ENCODE results near the gene AHDC1. TPM values are rescaled to one million over a fixed set of nuclear protein-coding genes. Genes with fewer than 3 reads are reported as not detected.
A peak's percentile ranks its signal among the peaks of the same experiment; 100 is the strongest.
"Not testable (repeated sequence)": the region's sequence is repeated elsewhere in the genome, so short reads cannot be mapped to it uniquely, and the experiment has no call there.

Gene AHDC1
- total RNA-seq, 2 donors from 2014 or later = 37.6 to 39.1 TPM

DNA sequence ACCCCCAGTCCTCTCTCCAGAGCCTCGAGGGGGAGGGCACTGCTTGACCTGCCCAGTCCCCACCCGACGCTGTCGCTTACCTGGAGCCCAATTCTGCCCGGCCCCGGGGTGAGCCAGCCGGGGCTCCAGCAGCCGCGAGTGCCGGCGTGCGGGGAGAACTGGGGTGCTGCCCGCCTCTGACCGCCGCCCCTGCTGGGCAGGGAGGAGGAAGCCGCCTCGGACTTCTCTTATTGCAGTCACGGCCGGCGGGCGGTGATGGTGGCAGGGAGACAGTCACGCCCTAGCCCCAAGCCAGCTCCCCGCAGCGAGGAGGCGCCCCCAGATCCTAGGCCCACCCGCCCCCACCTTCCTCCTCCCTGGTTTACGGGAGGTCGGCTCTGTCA lies 31.0 kb upstream of the AHDC1 start, which contains the start of gene FGR:
TSS of gene FGR (minus strand) at position 201 of the 383 bp plus-strand sequence. CDS start 11,269 bp downstream, outside the sequence.
- peak; percentile 18 to 35 for ATAC-seq
- DNase-seq = peak; percentile 56
- intact Hi-C loops (cut with DNase I) = no loop called here

DNA sequence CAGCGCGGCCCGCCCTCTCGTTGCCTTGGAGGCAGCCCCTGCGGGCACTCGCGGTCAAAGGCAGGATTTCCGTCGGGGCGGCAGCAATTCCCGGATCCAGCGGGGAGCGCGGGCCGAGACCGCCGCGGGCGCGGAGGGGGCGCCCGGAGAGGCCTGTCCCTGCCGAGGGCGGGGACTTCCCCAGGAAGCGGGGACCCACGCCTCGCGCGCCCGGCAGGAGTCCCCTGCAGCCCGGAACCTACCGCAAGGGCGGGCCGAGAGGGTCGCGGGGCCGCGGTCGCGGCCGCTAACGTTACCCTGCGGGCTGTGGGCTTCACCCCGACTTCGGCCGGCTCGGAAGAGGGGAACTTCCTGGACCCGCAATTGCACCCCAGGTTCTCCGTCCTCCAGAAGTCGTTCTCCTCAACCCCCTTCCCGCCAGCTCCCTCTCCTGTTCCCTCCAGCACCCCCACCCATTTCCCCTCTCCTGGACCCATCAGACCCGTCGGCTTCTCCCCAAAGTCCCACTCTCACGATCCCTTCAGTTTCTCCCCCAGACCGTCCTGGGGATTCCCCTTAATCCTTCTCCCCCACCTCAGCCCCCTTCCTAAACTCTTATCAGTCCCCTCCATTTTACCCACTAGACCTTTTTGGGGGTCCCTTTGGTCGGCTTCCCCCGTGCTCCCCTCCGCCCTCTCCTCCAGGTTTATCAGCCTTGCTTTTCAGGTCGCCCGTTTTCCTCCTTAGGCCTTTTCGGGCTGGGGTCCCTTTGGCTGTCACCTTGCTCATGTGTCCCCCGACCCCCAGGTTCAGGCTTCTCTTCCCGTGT lies 30.4 kb upstream of the AHDC1 start:
- intact Hi-C loops (cut with DNase I) = no loop called here
- ATAC-seq = peak; percentile 72 to 85
- peak; percentile 79 for DNase-seq

- no peak for ATAC-seq
- intact Hi-C loops (cut with DNase I) = no loop called here
- DNase-seq = no peak
These were observed 29.8 kb upstream of the AHDC1 start for GRCh38 chr1:27633640-27634176.

- DNase-seq (no peak), ATAC-seq (no peak)
- intact Hi-C loops (cut with DNase I) = no loop called here
These were observed 29.3 kb upstream of the AHDC1 start for GRCh38 chr1:27633298-27633610.

DNA sequence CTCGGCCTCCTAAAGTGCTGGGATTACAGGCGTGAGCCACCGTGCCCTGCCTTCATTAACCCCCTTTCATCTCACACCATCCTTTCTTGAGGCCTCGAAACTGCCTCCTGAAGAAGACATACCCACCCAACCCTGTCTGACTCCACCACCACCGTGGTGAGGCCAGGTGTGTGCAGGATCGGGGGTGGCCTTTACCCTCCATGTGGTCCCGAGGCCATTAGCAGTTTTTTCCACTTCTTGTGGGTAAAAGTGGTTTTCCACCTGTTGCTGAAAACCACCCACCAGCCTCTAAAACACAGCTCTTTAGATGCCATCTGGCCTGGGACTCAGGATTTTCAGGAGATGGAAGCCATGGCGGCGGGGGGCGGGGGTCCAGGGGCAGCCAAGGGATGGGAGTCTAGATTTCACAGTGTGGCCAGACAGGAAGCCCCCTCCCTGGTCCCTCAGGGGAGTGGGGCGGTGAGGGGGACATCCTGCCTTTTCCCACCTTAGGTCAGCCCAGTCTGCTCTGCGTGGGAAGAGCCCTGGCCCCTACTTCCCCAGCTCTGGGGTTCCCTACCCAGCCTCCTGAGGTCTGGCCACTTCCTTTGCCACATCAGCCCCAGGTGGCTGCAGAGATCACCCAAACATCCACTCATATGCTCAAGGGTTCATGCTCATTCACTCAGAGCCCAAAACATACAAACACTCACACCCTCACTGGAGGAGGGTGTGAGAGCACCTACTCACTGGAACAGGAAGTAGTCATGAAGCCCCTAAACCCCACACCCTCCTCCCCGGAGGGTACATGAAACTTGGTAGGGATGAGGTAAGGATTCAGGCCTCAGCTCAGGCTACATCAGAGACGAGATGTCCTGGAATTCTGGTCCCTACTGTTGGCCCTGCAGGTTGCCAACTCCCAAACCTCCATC lies 28.7 kb upstream of the AHDC1 start:
- DNase-seq (no peak), ATAC-seq (no peak)

DNA sequence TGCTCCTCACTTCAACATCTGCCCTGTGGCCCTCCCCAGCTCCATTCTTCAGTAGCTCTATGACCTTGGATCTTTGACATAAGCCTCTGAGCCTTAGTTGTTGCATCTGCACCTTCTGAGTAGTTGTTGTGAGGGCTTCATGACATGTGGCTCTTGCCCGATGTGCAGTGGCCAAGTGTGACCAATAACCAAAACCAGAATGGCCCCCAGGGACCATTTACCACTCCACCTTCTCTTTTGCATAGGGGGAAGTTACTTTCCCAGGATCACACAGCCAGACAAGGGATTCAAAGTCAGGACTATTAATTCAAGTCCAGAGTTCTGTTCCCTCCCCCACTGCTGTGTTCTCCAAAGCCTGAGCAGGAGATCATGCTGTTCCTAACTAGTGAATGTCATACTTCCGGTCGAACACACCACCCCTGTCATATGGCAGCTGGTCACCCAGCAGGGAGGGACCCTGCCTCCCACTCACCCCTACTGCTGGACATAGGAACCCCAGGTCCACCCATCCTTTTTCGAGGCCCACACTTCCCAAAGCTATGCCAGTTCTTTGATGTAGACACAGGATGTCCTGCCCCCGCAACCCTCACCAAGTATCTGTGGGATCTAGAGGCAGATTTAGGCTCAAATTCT lies 27.0 kb upstream of the AHDC1 start:
- peak; percentile 63 for DNase-seq
- intact Hi-C loops (cut with DNase I) = no loop called here

More for the DNA sequence above, 28.7 kb upstream of the AHDC1 start:
- intact Hi-C loops (cut with DNase I) = no loop called here

GRCh38 chr1:27628712-27629111 lies 24.8 kb upstream of the AHDC1 start:
- intact Hi-C loops (cut with DNase I) = no loop called here
- peak in 1 of 2 donors; percentile 39 for ATAC-seq
- DNase-seq = no peak

More for the DNA sequence above, 27.0 kb upstream of the AHDC1 start:
- ATAC-seq = peak in 1 of 2 donors; percentile 56

DNA sequence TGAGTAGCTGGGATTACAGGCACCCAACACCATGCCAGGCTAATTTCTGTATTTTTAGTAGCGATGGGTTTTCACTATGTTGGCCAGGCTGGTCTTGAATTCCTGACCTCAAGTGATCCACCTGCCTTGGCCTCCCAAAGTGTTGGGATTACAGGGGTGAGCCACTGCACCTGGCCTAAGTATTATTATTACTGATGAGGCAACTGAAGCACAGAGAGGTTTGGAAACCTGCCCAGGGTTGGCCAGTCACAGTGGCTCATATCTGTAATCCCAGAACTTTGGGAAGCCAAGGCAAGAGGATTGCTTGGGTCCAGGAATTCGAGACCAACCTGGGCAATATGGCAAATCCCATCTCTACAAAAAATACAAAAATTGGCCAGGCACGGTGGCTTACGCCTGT lies 23.8 kb upstream of the AHDC1 start:
- intact Hi-C loops (cut with DNase I); ATAC-seq; DNase-seq: not testable (repeated sequence)

DNA sequence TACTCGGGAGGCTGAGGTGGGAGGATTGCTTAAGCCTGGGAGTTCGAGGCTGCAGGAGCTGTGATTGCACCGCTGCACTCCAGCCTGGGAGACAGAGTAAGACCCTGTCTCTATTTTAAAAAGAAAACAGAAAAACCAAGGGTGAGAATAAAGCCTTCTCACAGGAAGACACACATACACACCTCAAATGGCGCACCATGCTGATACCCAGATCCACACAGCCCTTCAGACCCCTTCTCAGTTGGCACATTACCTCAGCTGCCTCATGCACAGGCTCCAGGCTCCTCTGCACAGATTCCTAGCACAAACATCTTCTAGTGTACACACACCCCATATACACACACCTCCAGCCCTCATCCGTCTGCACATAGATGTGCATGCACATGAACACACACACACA lies 23.1 kb upstream of the AHDC1 start:
- ATAC-seq (no peak), DNase-seq (no peak)
- intact Hi-C loops (cut with DNase I) = no loop called here

DNA sequence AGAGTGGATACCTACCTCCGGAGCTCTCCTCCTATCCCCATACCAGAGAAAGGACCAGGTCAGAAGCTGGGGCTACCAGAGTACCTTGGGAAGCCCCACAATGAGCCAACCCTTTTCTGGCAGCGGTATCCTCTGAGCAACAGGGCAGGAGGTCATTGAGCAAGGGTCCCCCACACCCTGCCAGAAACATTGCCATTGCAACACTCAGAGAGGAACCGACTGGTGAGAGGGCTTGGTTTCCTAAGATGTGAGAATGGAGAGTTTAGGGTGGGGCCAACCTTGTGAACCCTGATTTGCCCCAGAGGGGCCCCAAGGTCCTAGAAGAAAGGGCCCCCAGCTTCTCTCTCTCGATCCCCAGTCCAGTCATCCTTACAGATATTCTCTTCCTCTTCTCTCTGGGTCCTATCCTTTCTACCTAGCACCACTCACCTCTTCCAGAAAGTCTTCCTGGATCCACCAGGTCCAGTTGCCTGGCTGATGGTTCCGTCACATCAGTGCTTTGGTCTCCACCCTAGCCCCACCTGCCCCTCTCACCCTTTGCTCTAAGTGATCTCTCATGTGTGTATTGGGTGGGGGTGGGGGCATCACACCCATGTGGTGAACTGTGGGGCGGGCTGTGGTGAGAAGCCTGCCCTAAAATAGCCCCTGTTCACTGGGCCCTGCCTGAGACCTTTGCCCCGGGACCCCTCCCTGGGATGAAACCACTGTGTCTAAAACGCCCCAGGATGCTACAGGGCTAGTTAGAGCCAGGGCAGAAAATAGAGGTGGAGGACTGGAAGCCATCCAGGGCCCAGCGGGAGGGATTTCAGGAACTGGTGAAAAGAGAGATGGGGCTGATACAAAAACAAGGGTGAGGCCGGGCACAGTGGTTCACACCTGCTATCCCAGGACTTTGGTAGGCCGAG lies 22.3 kb upstream of the AHDC1 start:
- DNase-seq (no peak), ATAC-seq (peak; percentile 40 to 48)
- intact Hi-C loops (cut with DNase I) = no loop called here

DNA sequence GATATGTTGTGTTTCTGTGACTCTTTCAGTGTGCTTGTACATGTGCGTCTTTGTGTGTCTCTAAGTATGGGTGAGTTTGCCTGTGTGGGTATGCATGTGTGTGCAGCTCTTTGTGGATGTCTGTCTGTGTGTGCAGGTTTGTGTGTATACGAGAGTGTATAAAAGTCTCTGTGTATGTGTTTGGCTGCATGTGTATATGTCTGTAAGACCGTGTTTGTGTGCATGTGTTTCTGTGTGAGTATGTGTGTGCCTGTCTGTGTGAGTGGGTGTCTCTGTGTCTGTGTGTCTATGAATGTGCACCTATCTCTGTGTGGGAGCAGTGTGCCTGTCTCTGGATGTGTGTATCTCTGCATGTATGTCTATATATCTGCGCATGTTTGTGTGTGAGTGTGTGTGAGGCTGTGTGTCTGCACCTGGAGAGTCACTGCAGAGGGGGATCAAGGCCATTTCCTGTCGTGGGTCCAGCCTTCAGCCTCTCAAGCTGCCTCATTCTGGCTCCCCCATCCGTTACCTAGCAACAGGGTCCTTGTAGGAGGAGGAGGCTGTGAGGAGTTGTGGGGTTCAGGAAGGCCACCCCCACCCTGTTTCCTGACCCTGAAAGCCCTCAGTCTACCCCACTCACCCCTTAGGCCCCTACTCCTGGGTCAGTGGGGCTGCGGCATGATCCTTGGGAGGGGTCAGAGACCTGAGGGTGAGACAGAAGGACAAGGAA lies 20.7 kb upstream of the AHDC1 start:
- DNase-seq = no peak
- intact Hi-C loops (cut with DNase I) = no loop called here
- ATAC-seq = no peak

DNA sequence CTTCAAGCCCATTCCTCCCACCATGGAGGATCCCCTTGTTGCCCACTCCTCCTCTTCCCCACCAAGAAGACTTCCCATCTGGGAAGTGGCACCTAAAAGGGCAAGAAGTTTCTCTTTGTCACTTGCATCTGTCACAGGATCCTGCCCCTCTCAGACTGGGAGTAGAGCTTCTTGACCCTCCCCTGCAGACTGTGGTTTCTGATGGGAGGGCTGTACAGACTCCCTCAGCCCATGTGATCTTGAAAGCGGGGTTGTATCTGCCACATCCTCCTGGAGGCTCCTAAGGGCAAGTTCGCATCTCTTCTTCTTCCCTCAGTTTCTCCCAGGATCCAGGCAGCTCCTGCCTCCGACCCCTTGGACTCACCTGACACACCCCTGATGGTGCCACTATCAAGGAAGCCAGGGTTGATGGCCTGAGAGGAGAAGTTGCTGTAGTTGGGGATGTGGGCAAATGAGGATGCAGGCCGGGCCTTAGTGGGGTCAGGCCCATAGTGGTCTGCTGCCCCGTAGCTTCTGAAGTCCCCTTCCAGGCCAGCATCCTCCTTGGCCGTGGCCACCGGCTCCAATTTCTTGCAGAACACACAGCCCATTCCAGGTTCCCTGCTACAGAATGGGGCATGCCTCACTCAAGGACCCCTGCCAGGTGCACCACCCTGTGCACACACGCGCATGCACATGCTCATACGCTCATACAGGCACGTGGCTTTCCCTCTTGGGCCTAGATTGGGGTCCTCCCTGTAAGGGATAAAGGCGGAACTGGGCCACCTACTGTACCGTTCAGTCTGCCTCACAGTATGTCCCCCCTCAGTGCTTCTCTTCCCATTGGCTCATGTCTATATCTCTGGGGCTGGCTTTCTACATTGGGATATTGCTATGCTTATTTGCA lies 19.6 kb upstream of the AHDC1 start:
- ATAC-seq = no peak

GRCh38 chr1:27622828-27623227 lies 18.9 kb upstream of the AHDC1 start:
- ATAC-seq = no peak
- intact Hi-C loops (cut with DNase I) = no loop called here
- no peak for DNase-seq

More for the DNA sequence above, 19.6 kb upstream of the AHDC1 start:
- no peak for DNase-seq
- intact Hi-C loops (cut with DNase I) = no loop called here

DNA sequence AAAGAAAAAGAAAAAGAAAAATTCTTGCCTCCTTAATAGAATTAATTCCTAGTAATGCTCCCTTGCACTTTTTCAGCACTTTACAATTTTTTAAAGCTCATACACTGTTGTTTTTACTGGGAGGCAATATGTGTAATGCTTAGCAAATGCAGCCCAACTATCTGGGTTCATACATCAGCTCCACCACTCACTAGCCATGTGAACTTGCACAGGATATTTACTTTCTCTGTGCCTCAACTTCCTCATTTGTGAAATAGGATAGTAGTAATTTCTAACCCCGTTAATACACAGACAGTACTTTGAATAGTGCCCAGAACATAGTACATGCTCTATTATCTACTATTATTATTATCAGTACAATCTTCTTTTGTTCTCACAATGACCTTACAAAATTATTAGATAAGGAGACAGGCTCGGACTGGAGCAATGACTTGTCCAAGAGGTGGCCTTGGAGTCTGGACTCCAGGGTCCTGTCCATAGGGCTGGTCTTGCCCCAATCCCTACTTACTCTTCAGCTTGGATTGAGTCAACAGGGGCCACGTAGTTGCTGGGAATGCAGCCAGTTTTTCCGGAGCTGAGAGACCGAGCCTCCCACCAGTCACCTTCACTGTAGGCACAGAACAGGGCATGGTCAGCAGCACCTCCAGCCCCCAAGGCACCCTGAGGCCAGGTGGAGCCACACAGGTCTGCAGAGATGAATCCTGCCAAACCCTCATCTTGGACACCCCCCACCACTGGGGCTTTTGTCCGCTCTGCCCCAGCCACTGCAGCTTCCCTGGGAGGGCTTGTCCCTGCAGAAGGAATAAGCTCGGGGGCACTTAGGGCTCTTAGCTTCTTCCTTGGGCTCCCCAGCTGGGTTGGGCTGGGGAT lies 17.3 kb upstream of the AHDC1 start:
- intact Hi-C loops (cut with DNase I) = no loop called here
- ATAC-seq (peak in 1 of 2 donors; percentile 11), DNase-seq (no peak)

DNA sequence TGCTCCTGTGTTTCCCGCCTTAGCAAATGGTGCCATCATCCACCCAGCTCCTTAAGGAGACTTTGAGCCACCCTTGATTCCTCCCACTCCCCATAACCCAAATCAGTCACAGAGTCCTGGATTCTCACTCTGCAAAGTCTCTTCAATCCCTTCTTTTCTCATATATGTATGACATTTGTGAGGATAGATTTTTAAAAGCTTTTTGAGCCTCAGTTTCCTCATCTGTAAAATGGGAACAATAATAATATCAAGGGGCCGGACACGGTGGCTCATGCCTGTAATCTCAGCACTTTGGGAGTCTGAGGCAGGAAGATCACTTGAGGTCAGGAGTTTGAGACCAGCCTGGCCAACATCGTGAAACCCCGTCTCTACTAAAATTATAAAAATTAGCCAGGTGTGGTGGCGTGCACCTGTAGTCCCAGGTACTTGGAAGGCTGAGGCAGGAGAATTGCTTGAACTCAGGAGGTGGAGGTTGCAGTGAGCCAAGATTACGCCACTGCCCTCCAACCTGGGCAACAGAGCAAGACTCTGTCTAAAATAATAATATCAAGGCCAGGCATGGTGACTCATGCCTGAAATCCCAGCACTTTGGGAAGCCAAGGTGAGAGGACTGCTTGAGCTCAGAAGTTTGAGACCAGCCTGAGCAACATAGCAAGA lies 16.0 kb upstream of the AHDC1 start:
- ATAC-seq; DNase-seq; intact Hi-C loops (cut with DNase I): not testable (repeated sequence)

Data from left cardiac atrium (tissue), 4 donors.